NCI-H748 treated with DMSO at 0.1 percent for 48 hours (cell line): Measurements from ENCODE around the gene CLK3.
A peak's percentile ranks its signal among the peaks of the same experiment; 100 is the strongest.
"Not testable (repeated sequence)": the region's sequence is repeated elsewhere in the genome, so short reads cannot be mapped to it uniquely, and the experiment has no call there.

Experiments
- DNase-seq: peaks from one replicate; lab custom pipeline; 2025; lab: John Stamatoyannopoulos, UW

Gene CLK3

GRCh38 chr15:74615508-74616365 lies at the start of gene CLK3:
TSS of gene CLK3 (plus strand) at chr15:74615836. CDS start at chr15:74619197, 3,361 bp downstream.
- DNase-seq: peak; percentile 61

- DNase-seq: no peak
These were observed 47.0 kb upstream of the CLK3 start for GRCh38 chr15:74568594-74568993.

- DNase-seq: no peak
These were observed 45.9 kb upstream of the CLK3 start for GRCh38 chr15:74569731-74570070.

GRCh38 chr15:74571191-74571590 lies 44.4 kb upstream of the CLK3 start:
- no peak for DNase-seq

- DNase-seq: no peak
These were observed 41.6 kb upstream of the CLK3 start for GRCh38 chr15:74573987-74574386.

- no peak for DNase-seq
These were observed 37.1 kb upstream of the CLK3 start for GRCh38 chr15:74578496-74578994.

- no peak for DNase-seq
These were observed 36.6 kb upstream of the CLK3 start for GRCh38 chr15:74579001-74579400.

- DNase-seq: no peak
These were observed 34.9 kb upstream of the CLK3 start for GRCh38 chr15:74580538-74581350.

GRCh38 chr15:74584204-74584603 lies 31.4 kb upstream of the CLK3 start:
- no peak for DNase-seq

GRCh38 chr15:74584779-74585178 lies 30.9 kb upstream of the CLK3 start:
- DNase-seq: no peak

- DNase-seq: no peak
These were observed 30.4 kb upstream of the CLK3 start for GRCh38 chr15:74585191-74585590.

- no peak for DNase-seq
These were observed 29.8 kb upstream of the CLK3 start for GRCh38 chr15:74585857-74586256.

- no peak for DNase-seq
These were observed 25.8 kb upstream of the CLK3 start for GRCh38 chr15:74589826-74590225.

- DNase-seq: no peak
These were observed 23.4 kb upstream of the CLK3 start for GRCh38 chr15:74592222-74592621.

- no peak for DNase-seq
These were observed 22.5 kb upstream of the CLK3 start for GRCh38 chr15:74593122-74593521.

- no peak for DNase-seq
These were observed 21.2 kb upstream of the CLK3 start for GRCh38 chr15:74594455-74594854.

- DNase-seq: no peak
These were observed 20.4 kb upstream of the CLK3 start for GRCh38 chr15:74595271-74595670.

GRCh38 chr15:74596736-74597135 lies 18.9 kb upstream of the CLK3 start:
- not testable (repeated sequence) for DNase-seq

- DNase-seq: not testable (repeated sequence)
These were observed 18.4 kb upstream of the CLK3 start for GRCh38 chr15:74597146-74597705.

GRCh38 chr15:74598126-74598842 lies 17.4 kb upstream of the CLK3 start:
- DNase-seq: peak; percentile 47

GRCh38 chr15:74599156-74599555 lies 16.5 kb upstream of the CLK3 start:
- no peak for DNase-seq
